K562 (cell line): ENCODE measurements around the gene MASP1. TPM values are rescaled to one million over a fixed set of nuclear protein-coding genes. Genes with fewer than 3 reads are reported as not detected.
A peak's percentile ranks its signal among the peaks of the same experiment; 100 is the strongest.

ENCODE experiments used
- ATAC-seq: fragments of 200-7000 bp; cut with Tn5 transposase; 3 replicates; pipeline ENCODE4 v1.9.1; 2020; ENCODE audit warnings: moderate library complexity
- BruUV-seq: library from RNA; stranded (reverse); fragments of 400-500 nt; replicated peaks from 2 replicates; lab custom pipeline; 2021; lab: Mats Ljungman, UMichigan
- CTCF ChIA-PET: fragments of 300-600 bp; formaldehyde crosslinking; extraction: SDS; loops from one replicate; lab custom pipeline; 2021; ENCODE audit warnings: low intra/inter-chr PET ratio; lab: Yijun Ruan, JAX
- POLR2A ChIA-PET: fragments of 300-600, 350-650 bp; sonication (Branson Sonifier 250); formaldehyde crosslinking; extraction: SDS; loops from one replicate; lab custom pipeline; 2021; ENCODE audit warnings: antibody characterized with exemption, inconsistent platforms; lab: Yijun Ruan, JAX
- DNase-seq, 4 experiments: peaks; one replicate each; pipeline versions ENCODE4 v3.0.0 to v3.0.0-alpha.2; 2011 to 2018; ENCODE audit warnings: low spot score in 3 of 4, mixed read lengths in 3 of 4; ENCODE audit errors: extremely low read depth in 1 of 4
- FAIRE-seq: peaks from 2 replicates; lab custom pipeline; 2011; peaks lifted over from hg19 to GRCh38; lab: Jason Lieb, UNC
- H2AFZ ChIP-seq: 2 replicates; pipeline ENCODE4 v1.6.0; 2011; ENCODE audit warnings: low read depth, low read length, control low read depth, inconsistent platforms
- H3K27ac ChIP-seq: fragments of 200-600 bp; 3 replicates; pipeline ENCODE4 v1.8.0; 2011; ENCODE audit warnings: low read depth, mild to moderate bottlenecking, control low read depth, inconsistent platforms, low read length, moderate library complexity, mixed read lengths; ENCODE audit errors: extremely low read depth
- H3K27me3 ChIP-seq, 2 experiments: fragments of 300-600 bp in 1 of 2; 2 replicates in 1 of 2; 3 replicates in 1 of 2; pipeline versions ENCODE4 v1.6.0 to v1.8.0; 2011; ENCODE audit warnings: inconsistent platforms in 2 of 2, low read length in 2 of 2, mild to moderate bottlenecking in 1 of 2, mixed read lengths in 1 of 2, moderate library complexity in 1 of 2; ENCODE audit not compliant: control insufficient read depth in 2 of 2, insufficient read depth in 2 of 2
- H3K36me3 ChIP-seq: fragments of 300-600 bp; 3 replicates; pipeline ENCODE4 v1.8.0; 2011; ENCODE audit warnings: mild to moderate bottlenecking, low read length, inconsistent platforms; ENCODE audit not compliant: control insufficient read depth, insufficient read depth
- H3K4me1 ChIP-seq, 2 experiments: fragments of 200-600 bp in 1 of 2; replicated peaks in 1 of 2; 2 replicates in 1 of 2; 3 replicates in 1 of 2; pipeline versions ENCODE4 v1.5.1 to v1.8.0; 2011; ENCODE audit warnings: inconsistent platforms in 2 of 2, low read length in 2 of 2, mild to moderate bottlenecking in 1 of 2, mixed read lengths in 1 of 2, moderate library complexity in 1 of 2; ENCODE audit not compliant: control insufficient read depth in 2 of 2, insufficient read depth in 2 of 2
- H3K4me2 ChIP-seq: 2 replicates; pipeline ENCODE4 v1.6.1; 2011; ENCODE audit warnings: low read length, control low read depth, inconsistent platforms, mixed read lengths; ENCODE audit not compliant: insufficient read depth
- H3K4me3 ChIP-seq: fragments of 200-600 bp; sonication (generic), shearing (Covaris generic); 2 replicates; pipeline ENCODE4 v1.5.1; 2016; ENCODE audit warnings: control low read depth, inconsistent platforms
- H3K79me2 ChIP-seq: fragments of 200-600 bp; 3 replicates; pipeline ENCODE4 v1.8.0; 2011; ENCODE audit warnings: low read length, inconsistent platforms; ENCODE audit not compliant: control insufficient read depth, insufficient read depth
- H3K9ac ChIP-seq, 2 experiments: 2 replicates each; pipeline versions ENCODE4 v1.6.0 to v1.6.1; 2011; ENCODE audit warnings: low read depth in 2 of 2, low read length in 2 of 2, control low read depth in 1 of 2, inconsistent platforms in 1 of 2, mild to moderate bottlenecking in 1 of 2, mixed read lengths in 1 of 2; ENCODE audit not compliant: insufficient read depth in 1 of 2
- H3K9me1 ChIP-seq: one replicate; pipeline ENCODE4 v1.6.0; 2011; ENCODE audit warnings: inconsistent platforms, mild to moderate bottlenecking, low read length, moderate library complexity; ENCODE audit not compliant: control insufficient read depth, insufficient read depth
- H3K9me3 ChIP-seq: replicated peaks from 2 replicates; pipeline ENCODE4 v1.5.1; 2011; ENCODE audit warnings: low read depth, low read length, inconsistent platforms; ENCODE audit not compliant: control insufficient read depth, insufficient read depth
- H4K20me1 ChIP-seq: replicated peaks from 2 replicates; pipeline ENCODE4 v1.6.1; 2011; ENCODE audit warnings: low read length, inconsistent platforms, mixed read lengths; ENCODE audit not compliant: control insufficient read depth, insufficient read depth
- BRF1 ChIP-seq: IDR thresholded peaks from 3 replicates; pipeline ENCODE4 v1.6.1; 2011; ENCODE audit warnings: borderline replicate concordance, mild to moderate bottlenecking; ENCODE audit not compliant: insufficient read length; ENCODE audit errors: extremely low read depth
- DEAF1 ChIP-seq: fragments of 450-650 bp; formaldehyde crosslinking; IDR thresholded peaks from 2 replicates; pipeline ENCODE4 v1.4.0; 2020; ENCODE audit warnings: mild to moderate bottlenecking, moderate library complexity
- ESRRA ChIP-seq: fragments of 450-650 bp; IDR thresholded peaks from 2 replicates; pipeline ENCODE4 v1.6.1; 2014; ENCODE audit warnings: low read depth, mild to moderate bottlenecking, moderate library complexity, borderline replicate concordance
- ETV1 ChIP-seq: fragments of 450-650 bp; conservative IDR thresholded peaks from 2 replicates; pipeline ENCODE4 v1.6.1; 2016; ENCODE audit warnings: missing genetic modification characterization, control low read depth, low read depth, missing compliant biosample characterization
- EWSR1 ChIP-seq: fragments of 450-650 bp; IDR thresholded peaks from 2 replicates; pipeline ENCODE4 v1.6.1; 2018; ENCODE audit warnings: borderline replicate concordance, mild to moderate bottlenecking, low read depth, moderate library complexity; ENCODE audit not compliant: partially characterized antibody
- KLF16 ChIP-seq: IDR thresholded peaks from 2 replicates; pipeline ENCODE4 v1.6.1; 2016; ENCODE audit warnings: antibody characterized with exemption
- LCOR ChIP-seq: sonication (generic); formaldehyde crosslinking; IDR thresholded peaks from 2 replicates; pipeline ENCODE4 v1.8.0; 2022; ENCODE audit warnings: mild to moderate bottlenecking, missing genetic modification reagents
- MAZ ChIP-seq, 2 experiments: fragments of 450-650 bp in 1 of 2; sonication (generic) in 1 of 2; formaldehyde crosslinking; IDR thresholded peaks in 1 of 2; conservative IDR thresholded peaks in 1 of 2; 2 replicates each; pipeline versions ENCODE4 v1.4.0 to v1.5.0; 2020; ENCODE audit warnings: mild to moderate bottlenecking in 1 of 2, missing genetic modification reagents in 1 of 2
- RAD21 ChIP-seq, 2 experiments: fragments of 250-450 bp in 1 of 2; fragments of 450-650 bp in 1 of 2; sonication (Bioruptor Pico) in 1 of 2; formaldehyde crosslinking in 1 of 2; IDR thresholded peaks in 1 of 2; conservative IDR thresholded peaks in 1 of 2; 2 replicates each; pipeline versions ENCODE4 v1.4.0 to v1.8.0; 2020 to 2022; ENCODE audit warnings: mild to moderate bottlenecking in 2 of 2, moderate library complexity in 1 of 2
- SMARCB1 ChIP-seq: IDR thresholded peaks from 2 replicates; pipeline ENCODE4 v1.6.1; 2011; ENCODE audit warnings: improper control_type of control experiment, low read depth; ENCODE audit not compliant: insufficient read length
- SMC3 ChIP-seq: conservative IDR thresholded peaks from 2 replicates; pipeline ENCODE4 v1.6.1; 2011; ENCODE audit warnings: low read depth, low read length, improper control_type of control experiment; ENCODE audit not compliant: insufficient read depth
- SPI1 ChIP-seq: IDR thresholded peaks from 2 replicates; pipeline ENCODE4 v1.6.1; 2011; ENCODE audit warnings: low read depth, low read length, control low read depth, borderline replicate concordance
- TOE1 ChIP-seq, 2 experiments: fragments of 450-650 bp in 1 of 2; sonication (generic) in 1 of 2; formaldehyde crosslinking in 1 of 2; IDR thresholded peaks; 2 replicates each; pipeline versions ENCODE4 v1.7.1 to v1.8.0; 2016 to 2022; ENCODE audit warnings: borderline replicate concordance in 2 of 2, mild to moderate bottlenecking in 2 of 2, antibody characterized with exemption in 1 of 2, inconsistent platforms in 1 of 2, low read depth in 1 of 2, missing genetic modification reagents in 1 of 2, moderate library complexity in 1 of 2
- ZFX ChIP-seq: sonication (generic); formaldehyde crosslinking; IDR thresholded peaks from 2 replicates; pipeline ENCODE4 v1.8.0; 2022; ENCODE audit warnings: mild to moderate bottlenecking, missing genetic modification reagents, moderate library complexity
- WGBS: fragments of 100-300 bp; shearing (Covaris generic); methylation state at CpG from one replicate; pipeline ENCODE4 v1.1.6; 2016; ENCODE audit warnings: low coverage, mixed read lengths; ENCODE audit not compliant: insufficient coverage; ENCODE audit errors: missing lambda C conversion rate; 5-methylcytosine and 5-hydroxymethylcytosine counted together
- in situ Hi-C: fragments of 300-500 bp; cut with MboI; formaldehyde crosslinking; loops from 4 replicates; pipeline ENCODE4 v1.15.0; 2018; ENCODE audit warnings: inconsistent platforms, mixed read lengths
- intact Hi-C: fragments of 100-400 bp; cut with micrococcal nuclease; formaldehyde crosslinking; loops from 2 replicates; pipeline ENCODE4 v1.14.2; 2022
- polyA plus RNA-seq, 8 experiments: library from polyadenylated mRNA; depleted of rRNA in 4 of 8; stranded (reverse) in 5 of 8; unstranded in 3 of 8; fragments of >200 nt; fragmentation: Nextera tagmentation in 2 of 8; fragmentation: Illumina TruSeq in 1 of 8; extraction: Ambion mirVana in 2 of 8; extraction: Trizol in 1 of 8; gene quantifications; 2 replicates each; pipeline versions ENCODE4 v1.2.1 to v1.2.3, GENCODE V29; 2011 to 2014; ENCODE audit warnings: inconsistent platforms in 1 of 8, missing spikeins in 1 of 8
- total RNA-seq, 7 experiments: library from RNA; depleted of rRNA in 6 of 7; stranded (reverse); fragments of >200 nt in 6 of 7; fragmentation: Illumina TruSeq in 2 of 7; extraction: Trizol in 2 of 7; gene quantifications; 2 replicates each; pipeline versions ENCODE4 v1.2.1 to v1.2.3, GENCODE V29; 2011 to 2021; ENCODE audit warnings: low replicate concordance in 1 of 7
- TF ChIP-seq, protein P1 (sequence below): sonication (generic); formaldehyde crosslinking; IDR thresholded peaks from 2 replicates; pipeline ENCODE4 v1.8.1; 2022; ENCODE audit warnings: missing genetic modification reagents

Gene MASP1
- total and polyA plus RNA-seq, 9 of the 15 experiments (the other 6 are each of a cell fraction or from before 2014, with no cell fraction given): 0.03 to 0.24 (median 0.20) TPM; not detected in 3

- no peak for TF ChIP-seq SMARCB1
- no peak for TF ChIP-seq ETV1 (tag)
- TF ChIP-seq TOE1 (IDR thresholded peaks at IDR 0.05; ENCODE audit: borderline replicate concordance): no peak
- TF ChIP-seq TOE1 (CRISPR knock-in tag; IDR thresholded peaks at IDR 0.05; ENCODE audit: borderline replicate concordance, low read depth): no peak
- TF ChIP-seq EWSR1: no peak
- TF ChIP-seq, all 486 proteins: peak for 0
Observed at GRCh38 chr3:187321766-187322165, 30.2 kb upstream of the MASP1 start (continued).

DNA sequence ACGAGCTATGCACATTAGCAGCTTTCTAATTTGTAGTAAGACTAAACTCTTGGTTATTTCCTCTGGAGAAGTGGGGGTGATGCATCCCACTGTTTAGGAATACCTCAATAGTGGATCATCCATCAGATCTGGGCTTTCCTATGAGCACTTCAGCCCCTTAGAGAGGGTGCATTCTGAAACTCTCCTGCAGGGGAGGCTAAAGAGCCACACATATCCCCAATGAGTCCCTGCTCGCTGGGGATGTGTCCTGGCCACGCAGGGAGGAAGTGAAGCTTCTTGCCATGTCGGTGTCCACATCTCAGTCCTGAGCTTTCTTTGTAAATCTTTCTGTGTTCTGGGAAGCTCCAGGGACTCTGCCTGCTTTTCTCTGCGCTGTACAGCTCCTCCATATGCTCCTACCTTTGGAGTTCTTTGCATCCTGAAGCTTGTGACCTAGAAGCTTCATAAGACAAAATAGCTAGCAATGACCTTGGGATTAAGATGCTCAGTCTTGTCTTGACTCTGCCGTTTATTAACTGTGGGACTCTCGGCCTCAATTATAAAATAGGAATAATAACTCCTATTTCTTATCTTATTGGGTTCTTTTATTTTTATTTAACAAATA lies 28.3 kb upstream of the MASP1 start:
- Histone ChIP-seq H3K36me3 (no peaks in the 10 kb centered on the region), H3K27ac (no peak overlapping the region), H3K79me2 (no peaks in the 10 kb centered on the region), H2AFZ (no peak overlapping the region), H4K20me1 (no peaks in the 10 kb centered on the region), H3K9ac (no peak overlapping the region), H3K9me1 (no peaks in the 10 kb centered on the region), H3K4me2 (no peak overlapping the region), H3K4me1 (no peaks in the 10 kb centered on the region; a peak in 1 of 5 replicates), H3K27me3 (no peaks in the 10 kb centered on the region; a peak in 1 of 5 replicates), H3K9me3 (no peaks in the 10 kb centered on the region), H3K4me3 (no peak overlapping the region)
- ChIA-PET POLR2A (interaction anchor here (0.5 to 2.9 kb wide), 6 partner anchors 13 to 359 kb away, joined by 3 to 15 read pairs (median 3); no protein-coding TSS in a partner anchor), CTCF (interaction anchor here (0.5 to 6.0 kb wide), 7 partner anchors 99 to 1635 kb away, joined by 3 to 147 read pairs (median 8); no protein-coding TSS in a partner anchor)
- peak; percentile 61 to 67 (median 62) for DNase-seq
- in situ Hi-C loops (loop anchor here (5.0 kb wide), 1 partner anchor 358 kb away; no protein-coding TSS in a partner anchor), intact Hi-C loops (loop anchor here (1.0 to 10.0 kb wide), 6 partner anchors 100 to 1638 kb away; no protein-coding TSS in a partner anchor)
- FAIRE-seq: peak; percentile 78
- BruUV-seq: no TSS peak
- WGBS: 1% methylated on average over 7 of the region's 7 CpGs
- peak; percentile 97 for ATAC-seq
- peak; percentile 88 for TF ChIP-seq DEAF1
- no peak for TF ChIP-seq LCOR (CRISPR knock-in tag)
- peak; percentile 38; the same call in 1 of the 2 replicates for TF ChIP-seq KLF16
- no peak for TF ChIP-seq ZFX
- TF ChIP-seq MAZ (CRISPR knock-in tag; conservative IDR thresholded peaks at IDR 0.05 in 1 of 2, IDR thresholded peaks at IDR 0.05 in 1 of 2): peak in 1 of 2 experiments; percentile 49; a peak in 1 of 4 replicates
- TF ChIP-seq BRF1: no peak
- TF ChIP-seq RAD21 (CRISPR knock-in tag; conservative IDR thresholded peaks at IDR 0.05 in 1 of 2, IDR thresholded peaks at IDR 0.05 in 1 of 2): peak; percentile 94 to 97
- TF ChIP-seq SPI1: peak; percentile 88
- TF ChIP-seq SMC3: peak; percentile 71; the same call in 1 of the 2 replicates
- peak; percentile 35; the same call in 1 of the 2 replicates for TF ChIP-seq ESRRA
- TF ChIP-seq, protein P1, sequence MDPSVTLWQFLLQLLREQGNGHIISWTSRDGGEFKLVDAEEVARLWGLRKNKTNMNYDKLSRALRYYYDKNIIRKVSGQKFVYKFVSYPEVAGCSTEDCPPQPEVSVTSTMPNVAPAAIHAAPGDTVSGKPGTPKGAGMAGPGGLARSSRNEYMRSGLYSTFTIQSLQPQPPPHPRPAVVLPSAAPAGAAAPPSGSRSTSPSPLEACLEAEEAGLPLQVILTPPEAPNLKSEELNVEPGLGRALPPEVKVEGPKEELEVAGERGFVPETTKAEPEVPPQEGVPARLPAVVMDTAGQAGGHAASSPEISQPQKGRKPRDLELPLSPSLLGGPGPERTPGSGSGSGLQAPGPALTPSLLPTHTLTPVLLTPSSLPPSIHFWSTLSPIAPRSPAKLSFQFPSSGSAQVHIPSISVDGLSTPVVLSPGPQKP: no peak
